ENCODE data around the gene SLC1A2.

SLC1A2 gene

DNA sequence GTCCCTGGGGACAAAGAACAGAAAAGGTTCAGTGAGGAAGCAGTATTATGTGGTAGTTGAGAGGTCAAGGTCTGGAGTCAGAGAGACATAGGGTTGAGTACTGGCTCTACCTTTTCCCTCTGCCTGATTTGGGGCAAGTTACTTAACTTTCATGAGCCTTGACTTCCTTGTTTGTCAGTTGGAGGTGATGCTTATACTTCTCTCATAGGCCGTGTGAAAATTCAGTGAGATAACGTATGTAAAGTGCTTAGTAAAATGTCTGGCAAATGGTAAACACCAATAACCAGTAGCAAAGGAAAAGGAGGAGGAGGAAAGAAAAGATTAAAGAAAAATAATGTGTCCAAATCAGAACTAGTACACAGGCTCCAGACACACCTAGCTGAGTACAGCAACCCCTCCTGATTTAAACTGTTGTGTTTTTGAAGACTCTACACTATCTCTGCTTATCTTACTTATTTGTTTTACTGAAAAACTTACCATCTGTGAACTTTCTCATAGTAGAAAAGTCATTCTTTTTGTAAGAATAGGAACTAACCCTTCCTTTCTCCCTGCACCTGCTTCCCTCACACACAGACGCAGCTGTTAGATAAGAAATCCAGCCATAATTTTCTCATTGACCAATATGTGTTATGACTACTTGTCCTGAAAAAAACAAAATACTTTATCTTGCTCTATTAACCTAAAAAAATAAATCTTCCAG lies 153.5 kb downstream of the SLC1A2 start:
- no peak for DNase-seq

DNA sequence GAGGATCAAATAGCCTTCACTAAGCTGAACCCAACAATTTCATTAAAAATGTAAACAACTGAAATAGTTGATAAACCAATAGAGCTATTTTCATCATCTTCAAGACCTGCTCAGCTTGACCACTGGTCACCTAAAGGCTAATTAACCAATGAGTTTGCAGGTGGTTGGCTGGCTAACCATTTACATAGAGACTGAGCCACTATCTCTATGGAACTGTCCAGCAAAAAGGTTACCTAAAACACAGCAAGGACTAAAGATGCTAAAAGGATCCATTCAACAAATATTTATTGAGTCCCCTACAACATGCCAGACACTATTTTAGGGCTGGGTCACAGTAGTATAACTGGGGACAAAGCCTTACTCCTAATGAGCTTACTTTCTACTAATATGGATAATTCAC lies 156.6 kb downstream of the SLC1A2 start:
- DNase-seq: no peak

DNA sequence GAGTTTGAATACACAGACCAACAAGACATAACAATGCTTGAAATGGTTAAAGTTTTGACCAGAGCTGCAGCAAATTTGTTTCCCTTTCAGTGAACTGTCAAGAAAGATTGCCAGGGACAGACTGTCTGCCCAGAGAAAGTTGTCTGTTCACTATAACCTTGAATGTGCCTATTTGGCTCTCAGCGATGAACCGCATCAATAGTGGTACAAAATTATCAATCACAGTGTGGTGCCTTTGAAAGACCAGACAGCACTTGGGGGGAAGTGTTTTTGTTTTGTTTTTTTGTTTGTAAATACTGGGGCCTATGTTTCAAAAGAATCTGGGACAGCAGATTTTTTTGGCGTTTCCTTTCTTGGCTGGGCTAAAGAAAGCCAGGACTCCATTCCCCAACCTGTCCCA lies 157.3 kb downstream of the SLC1A2 start:
- DNase-seq: no peak

DNA sequence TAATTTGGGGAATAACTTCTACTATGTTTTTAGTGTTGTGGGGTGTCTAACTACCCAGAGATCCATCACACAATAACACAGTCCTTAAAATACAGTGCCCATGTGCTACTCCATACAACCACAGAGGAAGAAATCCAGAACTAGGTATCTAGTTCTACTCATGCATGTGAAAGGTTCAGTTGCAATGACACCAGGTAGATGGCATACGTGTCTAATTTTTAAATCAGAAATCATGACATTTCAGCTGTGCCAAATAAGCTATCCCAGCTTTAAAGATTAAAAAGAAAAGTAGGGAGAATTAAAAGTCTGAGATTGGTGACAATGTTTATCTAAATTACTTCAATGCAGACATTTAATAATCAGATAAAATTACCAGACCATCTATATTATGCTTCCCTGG lies 158.2 kb downstream of the SLC1A2 start:
- DNase-seq: no peak

GRCh38 chr11:35260342-35260985 lies 158.9 kb downstream of the SLC1A2 start:
- DNase-seq: no peak

DNA sequence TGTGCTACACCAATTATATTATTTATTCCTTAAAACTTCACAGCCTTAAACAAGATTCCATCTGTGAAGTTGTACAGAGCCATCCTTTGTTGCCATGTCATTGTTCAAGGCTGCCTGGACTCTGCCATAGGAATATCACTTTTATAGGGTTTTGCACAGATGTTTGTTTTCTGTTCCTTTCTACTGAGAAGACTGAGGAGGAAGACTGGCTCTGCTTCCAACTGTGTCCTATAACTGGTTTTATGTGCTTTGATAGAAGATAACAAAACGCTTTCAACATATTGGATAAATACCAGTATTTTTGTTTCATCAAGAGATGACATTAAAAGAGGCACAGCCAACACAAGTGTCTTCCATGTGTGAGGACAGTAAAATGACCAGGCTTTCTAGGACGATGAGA lies 159.8 kb downstream of the SLC1A2 start:
- no peak for DNase-seq

- DNase-seq: no peak
Observed at GRCh38 chr11:35257281-35257680, 162.1 kb downstream of the SLC1A2 start.

DNA sequence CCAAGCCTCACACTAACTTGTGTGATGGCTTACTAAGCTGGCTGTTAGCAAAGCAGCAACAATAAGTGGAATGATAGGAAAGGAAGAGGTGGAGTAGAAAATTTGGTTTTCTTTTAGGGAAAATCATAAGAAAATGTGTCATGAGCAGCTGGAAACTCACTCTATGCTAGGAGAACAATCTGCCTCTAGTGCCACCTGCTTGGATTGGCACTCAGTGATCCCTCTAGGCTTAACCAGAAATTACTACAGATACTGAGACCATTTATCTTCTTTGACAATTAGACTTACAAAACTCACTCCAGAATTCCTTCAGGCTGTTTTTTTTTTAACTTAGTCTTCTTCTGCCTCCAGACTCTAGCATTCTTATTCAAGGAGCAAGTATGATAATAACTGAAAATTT lies 163.1 kb downstream of the SLC1A2 start:
- no peak for DNase-seq

DNA sequence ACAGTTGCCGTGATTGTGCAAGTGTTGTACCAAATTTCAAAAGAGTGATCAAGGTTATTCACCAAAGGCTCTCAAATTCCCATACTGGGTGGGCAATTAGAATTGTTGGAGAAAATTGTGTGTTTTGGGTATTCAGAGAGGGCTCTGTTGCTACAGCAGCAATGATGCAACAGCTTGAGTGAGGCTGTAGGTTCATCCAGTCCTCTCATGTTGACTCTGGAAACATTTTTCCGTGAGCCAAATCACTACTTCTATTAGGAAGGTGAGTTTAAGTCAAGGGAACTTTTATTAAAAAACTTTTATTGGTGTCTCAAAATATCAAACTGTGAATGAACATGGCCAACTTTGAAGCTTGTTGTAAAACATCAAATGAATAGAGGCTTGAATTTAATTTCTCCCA lies 163.8 kb downstream of the SLC1A2 start:
- no peak for DNase-seq

DNA sequence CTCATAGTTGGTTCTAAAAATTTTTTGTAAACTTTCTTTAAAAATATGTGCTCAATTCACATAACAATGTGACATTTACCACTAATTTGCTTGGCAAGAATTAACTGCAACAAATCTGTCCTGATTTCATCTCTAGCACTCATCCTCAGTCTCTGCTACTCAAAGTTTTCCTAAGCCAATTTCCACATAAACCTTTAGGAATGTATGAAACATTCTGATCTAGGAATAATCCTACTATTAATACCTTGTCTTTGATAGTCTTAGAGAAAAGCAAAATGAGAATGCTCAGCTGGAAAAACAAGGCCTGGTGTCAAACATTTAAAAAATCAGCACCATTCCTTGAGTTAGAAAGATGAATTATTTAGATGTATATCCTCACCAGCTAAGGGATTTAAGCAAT lies 166.1 kb downstream of the SLC1A2 start:
- DNase-seq: no peak

DNA sequence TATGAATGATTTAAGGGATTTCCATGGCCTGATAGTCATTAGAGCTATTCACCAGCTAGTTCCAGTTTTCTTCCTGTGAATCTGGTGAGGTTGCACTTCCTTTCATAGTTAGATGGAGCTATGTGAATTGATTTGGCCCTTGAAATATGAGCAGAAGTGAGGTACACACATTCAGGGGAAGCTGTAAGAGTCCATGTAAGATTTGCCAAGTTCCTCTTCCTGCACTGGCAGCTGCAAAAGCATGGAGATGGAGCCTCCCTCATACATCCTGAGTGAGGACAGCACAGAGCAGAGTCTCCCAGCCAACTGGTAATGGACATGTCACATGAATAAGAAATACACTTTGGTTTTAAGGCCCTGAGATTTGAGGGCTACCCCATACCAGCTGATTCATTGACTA lies 168.7 kb downstream of the SLC1A2 start:
- no peak for DNase-seq

GRCh38 chr11:35250192-35250591 lies 169.2 kb downstream of the SLC1A2 start:
- no peak for DNase-seq

GRCh38 chr11:35248558-35249323 lies 170.6 kb downstream of the SLC1A2 start:
- no peak for DNase-seq

GRCh38 chr11:35247863-35248262 lies 171.5 kb downstream of the SLC1A2 start:
- no peak for DNase-seq

DNA sequence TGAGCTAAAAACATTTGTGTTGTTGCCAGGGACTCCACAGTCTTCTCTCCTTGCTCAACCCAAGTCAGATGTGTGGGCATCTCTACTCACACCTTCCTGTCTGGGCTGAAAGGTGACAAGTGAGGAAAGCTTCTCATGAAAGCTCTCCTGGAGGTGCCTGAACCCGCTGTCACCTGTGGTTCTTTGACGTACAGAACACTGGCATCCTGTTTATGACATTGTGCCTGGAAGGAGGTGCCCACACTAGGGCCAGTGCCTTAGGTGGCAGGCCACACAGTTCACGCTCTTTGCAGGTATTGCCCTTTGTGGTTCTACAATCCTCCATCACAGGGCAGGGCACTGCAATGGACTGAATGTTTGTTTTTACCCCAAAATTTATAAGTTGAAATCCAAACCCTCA lies 171.9 kb downstream of the SLC1A2 start:
- no peak for DNase-seq

- DNase-seq: no peak
Observed at GRCh38 chr11:35246745-35247144, 172.6 kb downstream of the SLC1A2 start.

GRCh38 chr11:35245786-35246185 lies 173.6 kb downstream of the SLC1A2 start:
- no peak for DNase-seq

DNA sequence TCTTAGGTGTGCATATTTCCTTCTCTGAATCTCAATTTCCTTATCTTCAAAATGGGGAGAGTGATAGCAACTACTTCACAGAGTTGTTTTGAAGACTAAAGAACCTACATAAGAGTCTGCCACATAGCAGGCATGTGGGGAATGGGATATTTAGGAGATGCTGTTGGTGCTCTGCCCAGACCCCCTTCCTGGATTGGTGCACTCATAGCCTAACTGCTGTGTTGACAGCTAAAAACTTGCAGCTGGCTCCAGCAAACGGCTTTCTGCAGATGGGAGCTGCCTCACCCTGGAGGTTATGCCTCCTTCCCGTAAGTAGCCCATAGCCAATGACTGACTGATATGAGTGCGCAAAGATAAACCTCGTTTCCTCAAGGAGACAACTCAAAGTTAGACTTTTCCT lies 174.3 kb downstream of the SLC1A2 start:
- DNase-seq: no peak

DNA sequence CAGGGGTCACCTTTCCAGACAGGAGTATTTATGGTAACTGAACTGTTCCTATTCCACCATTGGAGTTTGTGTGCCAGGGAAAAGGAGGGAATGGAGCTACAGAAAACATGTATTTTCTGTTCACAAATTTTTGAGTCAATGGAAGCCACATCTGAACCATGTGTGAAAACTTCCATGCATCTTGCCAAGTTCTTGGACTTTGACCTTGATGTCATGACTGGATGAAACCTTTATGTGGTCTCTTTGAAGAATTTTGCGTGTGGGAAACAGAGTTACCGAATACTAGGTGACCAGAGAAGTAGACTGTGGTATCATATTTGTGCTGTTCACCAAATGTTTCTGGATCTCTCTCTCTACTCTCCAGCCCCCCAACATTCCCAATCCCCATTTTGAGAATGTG lies 175.6 kb downstream of the SLC1A2 start:
- no peak for DNase-seq

DNA sequence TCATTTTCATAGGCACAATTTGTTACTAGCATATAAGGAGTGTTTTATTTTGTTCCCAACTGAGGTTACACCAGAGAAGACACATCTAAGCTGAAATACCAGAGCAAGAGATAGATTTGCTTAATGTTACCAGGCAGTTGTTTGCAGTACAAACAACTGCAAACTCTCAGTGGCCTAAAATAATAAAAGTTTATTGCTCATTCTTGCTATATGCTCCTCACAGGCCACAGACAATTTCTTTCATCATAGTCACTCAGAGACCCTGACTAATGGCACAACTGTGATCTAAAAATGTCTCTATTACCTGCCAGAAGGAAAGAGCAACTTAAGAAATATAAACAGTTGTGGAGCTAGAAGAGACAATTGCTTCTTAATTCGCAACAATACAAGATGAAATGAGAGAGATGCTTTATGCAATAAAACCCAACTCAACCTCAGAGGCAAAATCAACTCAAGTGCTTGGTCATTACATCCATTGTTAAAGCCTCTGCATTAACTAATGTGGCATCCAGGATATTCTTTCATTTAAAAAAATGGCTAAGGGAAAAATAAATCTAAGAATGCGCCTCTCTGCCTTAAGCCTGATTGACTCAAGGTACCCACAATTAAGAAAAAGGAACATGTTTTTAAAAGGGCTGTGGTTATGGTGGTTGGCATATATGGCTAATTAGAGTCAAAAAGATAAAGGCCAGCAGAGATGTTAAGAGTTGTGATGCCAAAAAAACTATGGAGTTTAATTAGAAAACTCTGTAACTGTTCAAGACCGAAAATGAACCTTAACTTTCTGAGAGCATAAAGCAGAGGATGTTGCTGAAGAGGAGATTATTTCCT lies 176.7 kb downstream of the SLC1A2 start:
- DNase-seq: no peak

- no peak for DNase-seq
Observed at GRCh38 chr11:35241531-35241930, 177.8 kb downstream of the SLC1A2 start.

GRCh38 chr11:35241083-35241482 lies 178.3 kb downstream of the SLC1A2 start:
- DNase-seq: no peak

DNA sequence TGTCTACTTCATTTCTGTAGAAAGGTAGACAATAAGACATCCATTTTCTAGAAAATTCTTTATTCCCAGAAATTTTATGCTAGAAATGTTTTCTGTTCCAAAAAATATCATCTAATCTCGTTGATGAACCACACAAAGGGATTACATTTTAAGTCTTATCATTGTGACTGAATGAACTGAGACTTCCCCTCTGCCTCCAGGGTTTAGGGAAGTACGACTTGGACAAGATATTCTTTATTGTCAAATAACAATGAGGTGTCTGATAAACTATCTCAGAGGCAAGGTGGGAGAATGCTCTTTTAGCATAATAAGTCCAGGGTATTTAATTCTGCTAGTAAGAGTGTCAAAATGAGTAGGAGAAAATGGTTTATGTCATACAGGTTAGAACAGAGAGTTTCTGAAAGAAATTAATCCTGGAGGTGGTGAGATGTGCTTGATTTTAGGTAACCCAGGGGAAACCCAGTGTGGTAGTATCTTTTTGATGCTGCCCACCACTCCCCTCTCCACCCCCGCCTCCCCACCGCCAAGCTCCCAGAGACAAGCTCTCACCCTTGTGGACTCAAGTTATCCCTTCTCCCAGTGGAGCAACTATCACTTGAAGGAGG lies 179.8 kb downstream of the SLC1A2 start:
- no peak for DNase-seq
